GM12892 (cell line): ENCODE measurements around the gene TRAP1.

Experiments
- POLR2A ChIP-seq: IDR thresholded peaks from 2 replicates; pipeline ENCODE4 v1.6.1; 2011; ENCODE audit warnings: low read depth, low read length, control low read depth
- POLR2AphosphoS5 ChIP-seq: IDR thresholded peaks from 2 replicates; pipeline ENCODE4 v1.6.1; 2011; ENCODE audit warnings: low read depth, low read length, control low read depth
- TAF1 ChIP-seq: IDR thresholded peaks from 2 replicates; pipeline ENCODE4 v1.6.1; 2011; ENCODE audit warnings: low read depth, mild to moderate bottlenecking, control low read depth, low read length, borderline replicate concordance

DNA sequence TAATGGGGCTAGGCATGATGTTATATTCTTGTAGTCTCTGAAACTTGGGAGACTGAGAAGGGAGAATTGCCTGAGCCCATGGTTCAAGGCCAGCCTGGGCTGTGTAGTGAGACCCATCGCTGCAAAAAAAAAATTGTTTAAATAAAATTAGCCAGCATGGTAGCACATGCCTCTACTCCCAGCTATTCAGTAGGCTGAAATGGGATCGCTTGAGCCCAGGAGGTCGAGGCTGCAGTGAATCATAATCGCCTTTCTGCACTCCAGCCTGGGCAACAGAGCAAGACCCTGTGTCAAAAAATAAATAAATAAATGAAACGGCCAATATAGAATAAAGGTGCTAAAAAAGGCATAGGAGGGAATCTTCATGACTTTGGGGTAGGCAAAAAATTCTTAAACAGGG is 92.0 kb downstream of the TRAP1 start:
- TF ChIP-seq TAF1 = no peak
- no peak for TF ChIP-seq POLR2A
- TF ChIP-seq POLR2AphosphoS5 = no peak
